ENCODE data around the gene UBAC1. TPM values are rescaled to one million over a fixed set of nuclear protein-coding genes. Genes with fewer than 3 reads are reported as not detected.

UBAC1 gene
- total and polyA plus RNA-seq, 9 of the 15 experiments (the other 6 are each of a cell fraction or from before 2014, with no cell fraction given): 94.0 to 399 (median 228) TPM

DNA sequence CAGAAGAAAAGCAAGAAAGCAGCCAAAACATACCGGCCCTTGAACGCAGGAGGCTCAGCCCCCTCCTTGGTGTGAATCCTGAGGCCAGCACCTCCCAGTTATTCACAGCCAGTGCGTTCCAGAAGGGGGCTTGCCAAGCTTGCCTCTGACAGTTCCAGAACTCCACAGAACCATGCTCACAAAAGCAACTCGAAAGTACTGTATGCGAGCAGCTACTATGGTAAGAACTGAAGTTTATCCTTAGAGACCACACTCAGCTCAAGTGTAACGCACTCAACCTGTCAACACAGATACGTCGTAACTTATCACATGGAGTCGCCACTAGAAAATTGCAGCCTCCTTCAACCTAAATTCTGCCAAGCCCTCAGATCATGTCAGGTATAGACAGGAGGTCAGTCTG is 1.4 kb downstream of the UBAC1 start (continued):
- no peak for TF ChIP-seq KLF6 (CRISPR knock-in tag; IDR thresholded peaks at IDR 0.05; ENCODE audit: borderline replicate concordance)

DNA sequence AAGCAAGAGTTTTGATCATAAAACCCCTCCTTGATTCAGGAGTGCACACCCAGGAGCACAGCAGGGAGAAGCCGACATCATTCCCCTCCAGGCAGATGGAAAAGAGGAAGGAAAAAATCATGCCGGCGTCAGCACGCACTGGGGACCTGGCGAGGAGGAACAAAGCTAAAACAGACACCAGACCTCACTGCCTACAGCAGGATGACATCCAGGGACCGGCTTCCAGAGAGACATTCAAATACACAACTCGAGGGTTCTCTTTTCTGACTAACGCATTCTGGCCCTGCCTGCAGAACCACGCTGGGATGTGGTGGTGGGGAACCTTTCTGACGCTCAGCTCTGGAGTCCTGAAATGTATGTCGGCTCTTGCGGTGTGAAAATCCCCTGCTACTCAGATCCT is 2.7 kb downstream of the UBAC1 start:
- BruUV-seq (replicated peaks): no TSS peak
- H3K4me2 ChIP-seq (ENCODE audit: insufficient read depth, low read length): peak overlapping the region; percentile 99
- H4K20me1 ChIP-seq (replicated peaks; ENCODE audit: control insufficient read depth, insufficient read depth, low read length): peaks cover 7% of the 10 kb centered on the region
- peak overlapping the region; percentile 76 for H3K4me3 ChIP-seq
- DNase-seq (ENCODE audit: extremely low read depth in 1 of 4, low spot score in 3 of 4) (peak in 1 of 4 experiments; percentile 48), ATAC-seq (no peak; the same call in 2 of the 3 replicates), FAIRE-seq (no peak)
- 3% methylated on average over 10 of the region's 12 CpGs for WGBS (ENCODE audit: insufficient coverage, low coverage, missing lambda C conversion rate)
- no peaks in the 10 kb centered on the region for H3K9me1 ChIP-seq (ENCODE audit: control insufficient read depth, insufficient read depth, low read length)
- H3K79me2 ChIP-seq (ENCODE audit: control insufficient read depth, insufficient read depth, low read length): peaks cover 86% of the 10 kb centered on the region
- POLR2A ChIA-PET: interaction anchor here (1.6 to 1.9 kb wide), 2 partner anchors 8 to 13 kb away, joined by 7 to 13 read pairs; no protein-coding TSS in a partner anchor
- CTCF ChIA-PET (ENCODE audit: low intra/inter-chr PET ratio): no interaction called here
- H3K36me3 ChIP-seq (ENCODE audit: control insufficient read depth, insufficient read depth, low read length): peaks cover 60% of the 10 kb centered on the region
- H3K27ac ChIP-seq (ENCODE audit: extremely low read depth, low read depth, low read length): peak overlapping the region; percentile 89
- no peaks in the 10 kb centered on the region for H3K27me3 ChIP-seq (ENCODE audit: control insufficient read depth in 2 of 2, insufficient read depth in 2 of 2, low read length in 2 of 2)
- in situ Hi-C loops (cut with MboI): no loop called here
- intact Hi-C loops (cut with micrococcal nuclease): no loop called here
- H3K9me3 ChIP-seq (replicated peaks; ENCODE audit: control insufficient read depth, insufficient read depth, low read depth, low read length): no peaks in the 10 kb centered on the region
- H3K9ac ChIP-seq (ENCODE audit: insufficient read depth in 1 of 2, low read depth in 2 of 2, low read length in 2 of 2): peak overlapping the region; percentile 94 to 95
- H3K4me1 ChIP-seq (replicated peaks in 1 of 2; ENCODE audit: control insufficient read depth in 2 of 2, insufficient read depth in 2 of 2, low read length in 2 of 2): peaks cover 40 to 43% of the 10 kb centered on the region in 2 experiments
- H2AFZ ChIP-seq (ENCODE audit: low read depth, low read length): no peak overlapping the region
- TF ChIP-seq ZNF12 (CRISPR knock-in tag; IDR thresholded peaks at IDR 0.05): 0 out of 2 replicates have a peak, but pooled peaks have one; percentile 28
- TF ChIP-seq CBX2 (IDR thresholded peaks at IDR 0.05; ENCODE audit: insufficient read depth, low read length, poor library complexity, severe bottlenecking): no peak
- 0 out of 2 replicates have a peak, but pooled peaks have one; percentile 25 for TF ChIP-seq CTBP1 (IDR thresholded peaks at IDR 0.05; ENCODE audit: borderline replicate concordance)
- TF ChIP-seq, protein P1, sequence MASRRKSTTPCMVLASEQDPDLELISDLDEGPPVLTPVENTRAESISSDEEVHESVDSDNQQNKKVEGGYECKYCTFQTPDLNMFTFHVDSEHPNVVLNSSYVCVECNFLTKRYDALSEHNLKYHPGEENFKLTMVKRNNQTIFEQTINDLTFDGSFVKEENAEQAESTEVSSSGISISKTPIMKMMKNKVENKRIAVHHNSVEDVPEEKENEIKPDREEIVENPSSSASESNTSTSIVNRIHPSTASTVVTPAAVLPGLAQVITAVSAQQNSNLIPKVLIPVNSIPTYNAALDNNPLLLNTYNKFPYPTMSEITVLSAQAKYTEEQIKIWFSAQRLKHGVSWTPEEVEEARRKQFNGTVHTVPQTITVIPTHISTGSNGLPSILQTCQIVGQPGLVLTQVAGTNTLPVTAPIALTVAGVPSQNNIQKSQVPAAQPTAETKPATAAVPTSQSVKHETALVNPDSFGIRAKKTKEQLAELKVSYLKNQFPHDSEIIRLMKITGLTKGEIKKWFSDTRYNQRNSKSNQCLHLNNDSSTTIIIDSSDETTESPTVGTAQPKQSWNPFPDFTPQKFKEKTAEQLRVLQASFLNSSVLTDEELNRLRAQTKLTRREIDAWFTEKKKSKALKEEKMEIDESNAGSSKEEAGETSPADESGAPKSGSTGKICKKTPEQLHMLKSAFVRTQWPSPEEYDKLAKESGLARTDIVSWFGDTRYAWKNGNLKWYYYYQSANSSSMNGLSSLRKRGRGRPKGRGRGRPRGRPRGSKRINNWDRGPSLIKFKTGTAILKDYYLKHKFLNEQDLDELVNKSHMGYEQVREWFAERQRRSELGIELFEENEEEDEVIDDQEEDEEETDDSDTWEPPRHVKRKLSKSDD (conservative IDR thresholded peaks at IDR 0.05; ENCODE audit: low read length): no peak
- peak; percentile 5 for TF ChIP-seq ARHGAP35 (IDR thresholded peaks at IDR 0.05; ENCODE audit: partially characterized antibody)
- TF ChIP-seq, protein P2, sequence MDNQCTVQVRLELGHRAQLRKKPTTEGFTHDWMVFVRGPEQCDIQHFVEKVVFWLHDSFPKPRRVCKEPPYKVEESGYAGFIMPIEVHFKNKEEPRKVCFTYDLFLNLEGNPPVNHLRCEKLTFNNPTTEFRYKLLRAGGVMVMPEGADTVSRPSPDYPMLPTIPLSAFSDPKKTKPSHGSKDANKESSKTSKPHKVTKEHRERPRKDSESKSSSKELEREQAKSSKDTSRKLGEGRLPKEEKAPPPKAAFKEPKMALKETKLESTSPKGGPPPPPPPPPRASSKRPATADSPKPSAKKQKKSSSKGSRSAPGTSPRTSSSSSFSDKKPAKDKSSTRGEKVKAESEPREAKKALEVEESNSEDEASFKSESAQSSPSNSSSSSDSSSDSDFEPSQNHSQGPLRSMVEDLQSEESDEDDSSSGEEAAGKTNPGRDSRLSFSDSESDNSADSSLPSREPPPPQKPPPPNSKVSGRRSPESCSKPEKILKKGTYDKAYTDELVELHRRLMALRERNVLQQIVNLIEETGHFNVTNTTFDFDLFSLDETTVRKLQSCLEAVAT (IDR thresholded peaks at IDR 0.05): peak in 1 of 2 experiments; percentile 35; a peak in 1 of 4 replicates
- TF ChIP-seq, protein P3, sequence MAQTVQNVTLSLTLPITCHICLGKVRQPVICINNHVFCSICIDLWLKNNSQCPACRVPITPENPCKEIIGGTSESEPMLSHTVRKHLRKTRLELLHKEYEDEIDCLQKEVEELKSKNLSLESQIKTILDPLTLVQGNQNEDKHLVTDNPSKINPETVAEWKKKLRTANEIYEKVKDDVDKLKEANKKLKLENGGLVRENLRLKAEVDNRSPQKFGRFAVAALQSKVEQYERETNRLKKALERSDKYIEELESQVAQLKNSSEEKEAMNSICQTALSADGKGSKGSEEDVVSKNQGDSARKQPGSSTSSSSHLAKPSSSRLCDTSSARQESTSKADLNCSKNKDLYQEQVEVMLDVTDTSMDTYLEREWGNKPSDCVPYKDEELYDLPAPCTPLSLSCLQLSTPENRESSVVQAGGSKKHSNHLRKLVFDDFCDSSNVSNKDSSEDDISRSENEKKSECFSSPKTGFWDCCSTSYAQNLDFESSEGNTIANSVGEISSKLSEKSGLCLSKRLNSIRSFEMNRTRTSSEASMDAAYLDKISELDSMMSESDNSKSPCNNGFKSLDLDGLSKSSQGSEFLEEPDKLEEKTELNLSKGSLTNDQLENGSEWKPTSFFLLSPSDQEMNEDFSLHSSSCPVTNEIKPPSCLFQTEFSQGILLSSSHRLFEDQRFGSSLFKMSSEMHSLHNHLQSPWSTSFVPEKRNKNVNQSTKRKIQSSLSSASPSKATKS (CRISPR knock-in tag; IDR thresholded peaks at IDR 0.05): no peak
- TF ChIP-seq ETV5 (CRISPR knock-in tag; IDR thresholded peaks at IDR 0.05; ENCODE audit: low read depth): no peak
- TF ChIP-seq ZNF274 (IDR thresholded peaks at IDR 0.05; ENCODE audit: borderline replicate concordance, low read depth, low read length): no peak
